SK-N-MC (cell line): ENCODE data around the gene CBLL1.

Experiments
- EZH2 ChIP-seq: fragments of 200-600 bp; sonication (generic); IDR thresholded peaks from one replicate; pipeline ENCODE4 v1.6.1; 2017; ENCODE audit warnings: antibody characterized with exemption
- FOXP2 ChIP-seq: optimal IDR thresholded peaks from 2 replicates; pipeline ENCODE3; 2011; ENCODE audit warnings: mild to moderate bottlenecking, moderate library complexity; ENCODE audit not compliant: insufficient read depth; ENCODE audit errors: extremely low read length, control extremely low read depth
- POLR2AphosphoS5 ChIP-seq: IDR thresholded peaks from 2 replicates; pipeline ENCODE4 v1.6.1; 2012; ENCODE audit warnings: mild to moderate bottlenecking, low read depth, low read length, borderline replicate concordance

GRCh38 chr7:107743567-107744344 is at the start of gene CBLL1:
- TF ChIP-seq EZH2 (no peak), POLR2AphosphoS5 (peak; percentile 88), FOXP2 (peak; percentile 100)
